ENCODE results near the gene PLPPR2.
"Not testable (repeated sequence)": the region's sequence is repeated elsewhere in the genome, so short reads cannot be mapped to it uniquely, and the experiment has no call there.

Gene PLPPR2

DNA sequence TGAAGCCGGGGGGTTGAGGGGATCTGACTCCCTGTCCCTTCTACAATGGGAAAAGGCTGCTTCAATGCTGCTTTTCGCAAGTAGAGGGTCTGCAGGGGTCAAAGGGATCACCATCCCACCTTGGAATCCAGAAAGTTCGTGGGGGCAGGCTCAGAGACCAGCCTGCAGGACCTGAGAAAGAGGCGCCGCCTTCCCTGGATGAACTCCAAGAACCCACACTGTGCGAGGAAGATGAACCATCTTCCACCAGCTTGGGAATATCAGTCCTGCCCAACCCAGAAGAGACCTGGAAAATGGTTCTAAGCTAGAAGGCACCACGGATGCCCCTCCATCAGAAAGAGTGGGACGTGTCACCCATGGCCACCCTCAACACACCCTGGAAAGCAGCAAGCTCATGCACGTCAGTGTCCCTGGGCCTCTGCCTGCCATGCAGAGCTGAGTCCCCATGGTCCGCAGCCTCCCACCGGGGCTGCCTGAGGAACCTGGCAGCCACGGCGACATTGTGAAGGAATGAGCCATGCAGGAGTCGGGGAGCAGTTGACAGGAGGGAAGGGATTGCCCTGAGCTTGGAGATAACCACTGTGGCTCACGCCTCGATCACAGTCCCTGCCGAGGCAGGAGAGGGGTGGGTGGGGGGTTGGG lies 30.4 kb upstream of the PLPPR2 start:
- DNase-seq (ENCODE audit: insufficient read length, low spot score) (no peak), FAIRE-seq (no peak)
- TF ChIP-seq POLR2A (IDR thresholded peaks at IDR 0.05; ENCODE audit: low read depth, low read length), result no peak
- TF ChIP-seq POLR2AphosphoS5 (IDR thresholded peaks at IDR 0.05; ENCODE audit: low read depth, low read length), result no peak
- no peak for TF ChIP-seq POU2F2 (IDR thresholded peaks at IDR 0.05; ENCODE audit: low read depth, low read length)
- no peak for TF ChIP-seq PAX5 (IDR thresholded peaks at IDR 0.05; ENCODE audit: insufficient read depth, low read length, severe bottlenecking)

DNA sequence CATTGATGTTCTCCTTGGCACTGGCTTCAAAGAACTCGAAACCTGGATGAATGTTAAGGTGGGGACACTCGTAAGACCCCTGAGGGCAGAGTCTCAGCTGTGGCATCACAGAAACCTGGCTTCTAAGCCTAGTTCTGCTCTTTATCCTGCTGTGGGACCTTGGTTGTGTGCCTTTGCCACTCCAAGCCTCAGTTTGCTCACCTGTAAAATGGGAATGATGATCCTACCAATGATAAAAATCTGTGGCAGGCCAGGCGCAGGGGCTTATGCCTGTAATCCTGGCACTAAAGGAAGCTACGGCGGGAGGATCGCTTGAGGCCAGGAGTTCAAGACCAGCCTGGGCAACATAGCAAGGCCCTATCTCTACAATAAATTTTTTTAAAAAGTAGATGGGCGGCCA lies 29.7 kb upstream of the PLPPR2 start:
- TF ChIP-seq POLR2A (IDR thresholded peaks at IDR 0.05; ENCODE audit: low read depth, low read length), result no peak
- TF ChIP-seq POU2F2 (IDR thresholded peaks at IDR 0.05; ENCODE audit: low read depth, low read length), result no peak
- no peak for TF ChIP-seq SPI1 (IDR thresholded peaks at IDR 0.05; ENCODE audit: low read depth, low read length)
- no peak for TF ChIP-seq TAF1 (IDR thresholded peaks at IDR 0.05; ENCODE audit: low read depth, low read length)
- TF ChIP-seq PAX5 (IDR thresholded peaks at IDR 0.05; ENCODE audit: insufficient read depth, low read length, severe bottlenecking), result no peak
- TF ChIP-seq POLR2AphosphoS5 (IDR thresholded peaks at IDR 0.05; ENCODE audit: low read depth, low read length), result no peak
- FAIRE-seq, result no peak
- no peak for DNase-seq (ENCODE audit: insufficient read length, low spot score)

DNA sequence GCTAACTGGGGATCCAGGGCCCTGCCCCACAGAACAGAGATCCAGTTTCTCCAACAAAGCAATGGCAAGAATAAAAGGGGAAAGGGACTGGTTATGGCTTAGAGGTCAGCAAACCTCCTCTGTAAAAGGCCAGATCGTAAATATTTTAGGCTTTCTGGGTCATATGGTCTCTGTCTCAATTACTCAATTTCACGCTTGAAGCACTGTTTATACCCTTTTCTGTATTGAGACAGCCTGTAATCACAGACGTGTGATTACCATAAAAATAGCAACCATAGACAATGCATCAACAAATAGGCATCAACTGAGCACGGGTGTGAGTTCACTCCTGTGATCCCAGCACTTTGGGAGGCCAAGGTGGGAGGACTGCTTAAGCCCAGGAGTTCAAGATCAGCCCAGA lies 25.1 kb upstream of the PLPPR2 start:
- TF ChIP-seq PAX5 (IDR thresholded peaks at IDR 0.05; ENCODE audit: insufficient read depth, low read length, severe bottlenecking) (no peak), POLR2AphosphoS5 (IDR thresholded peaks at IDR 0.05; ENCODE audit: low read depth, low read length) (no peak), POLR2A (IDR thresholded peaks at IDR 0.05; ENCODE audit: low read depth, low read length) (no peak), TAF1 (IDR thresholded peaks at IDR 0.05; ENCODE audit: low read depth, low read length) (no peak), POU2F2 (IDR thresholded peaks at IDR 0.05; ENCODE audit: low read depth, low read length) (no peak), SPI1 (IDR thresholded peaks at IDR 0.05; ENCODE audit: low read depth, low read length) (no peak)
- FAIRE-seq, result no peak

GRCh38 chr19:11331502-11331901 lies 23.7 kb upstream of the PLPPR2 start:
- no peak for DNase-seq (ENCODE audit: insufficient read length, low spot score)
- FAIRE-seq, result peak; percentile 43
- TF ChIP-seq TAF1 (IDR thresholded peaks at IDR 0.05; ENCODE audit: low read depth, low read length), result no peak
- no peak for TF ChIP-seq PAX5 (IDR thresholded peaks at IDR 0.05; ENCODE audit: insufficient read depth, low read length, severe bottlenecking)
- no peak for TF ChIP-seq POLR2AphosphoS5 (IDR thresholded peaks at IDR 0.05; ENCODE audit: low read depth, low read length)
- TF ChIP-seq POU2F2 (IDR thresholded peaks at IDR 0.05; ENCODE audit: low read depth, low read length), result no peak
- no peak for TF ChIP-seq POLR2A (IDR thresholded peaks at IDR 0.05; ENCODE audit: low read depth, low read length)
- no peak for TF ChIP-seq SPI1 (IDR thresholded peaks at IDR 0.05; ENCODE audit: low read depth, low read length)

More for the DNA sequence above, 25.1 kb upstream of the PLPPR2 start:
- DNase-seq (ENCODE audit: insufficient read length, low spot score), result no peak

DNA sequence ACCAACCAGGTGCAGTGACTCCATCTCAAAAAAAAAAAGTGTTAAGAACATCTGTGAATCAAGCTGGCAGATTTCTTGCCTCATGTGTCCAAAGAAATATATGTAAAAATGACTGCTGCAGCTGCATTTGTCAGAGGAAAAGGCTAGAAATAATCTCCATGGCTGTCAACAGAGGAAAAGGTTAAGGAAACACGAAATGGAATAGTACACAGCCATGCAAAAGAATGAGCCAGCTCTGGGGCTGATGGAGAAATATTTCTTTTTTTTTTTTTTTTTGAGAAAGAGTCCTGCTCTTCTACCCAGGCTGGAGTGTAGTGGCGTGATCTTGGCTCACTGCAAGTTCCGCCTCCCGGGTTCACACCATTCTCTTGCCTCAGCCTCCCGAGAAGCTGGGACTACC lies 22.4 kb upstream of the PLPPR2 start:
- FAIRE-seq (no peak), DNase-seq (ENCODE audit: insufficient read length, low spot score) (no peak)
- TF ChIP-seq POLR2A (IDR thresholded peaks at IDR 0.05; ENCODE audit: low read depth, low read length) (no peak), PAX5 (IDR thresholded peaks at IDR 0.05; ENCODE audit: insufficient read depth, low read length, severe bottlenecking) (no peak), SPI1 (IDR thresholded peaks at IDR 0.05; ENCODE audit: low read depth, low read length) (no peak), TAF1 (IDR thresholded peaks at IDR 0.05; ENCODE audit: low read depth, low read length) (no peak), POU2F2 (IDR thresholded peaks at IDR 0.05; ENCODE audit: low read depth, low read length) (no peak), POLR2AphosphoS5 (IDR thresholded peaks at IDR 0.05; ENCODE audit: low read depth, low read length) (no peak)

DNA sequence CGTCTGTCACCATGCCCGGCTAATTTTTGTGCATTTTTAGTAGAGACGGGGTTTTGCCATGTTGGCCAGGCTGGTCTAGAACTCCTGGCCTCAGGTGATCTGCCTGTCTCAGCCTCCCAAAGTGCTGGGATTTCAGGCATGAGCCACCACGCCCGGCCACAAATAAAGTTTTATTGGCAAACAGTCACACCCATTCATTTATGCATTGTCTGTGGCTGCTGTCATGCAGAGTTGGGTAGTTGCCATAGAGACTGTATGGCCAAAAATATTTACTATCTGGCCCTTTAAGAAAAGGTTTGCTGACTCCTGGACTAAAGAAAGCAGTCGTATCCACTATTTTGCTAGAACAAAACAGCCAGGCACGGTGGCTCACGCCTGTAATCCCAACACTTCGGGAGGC lies 21.4 kb upstream of the PLPPR2 start:
- 0 out of 2 replicates have a peak, but pooled peaks have one; percentile 22 for TF ChIP-seq POU2F2 (IDR thresholded peaks at IDR 0.05; ENCODE audit: low read depth, low read length)
- not testable (repeated sequence) for DNase-seq (ENCODE audit: insufficient read length, low spot score); FAIRE-seq

GRCh38 chr19:11335449-11336146 lies 19.6 kb upstream of the PLPPR2 start:
- DNase-seq (ENCODE audit: insufficient read length, low spot score), result no peak
- no peak for FAIRE-seq
- TF ChIP-seq PAX5 (IDR thresholded peaks at IDR 0.05; ENCODE audit: insufficient read depth, low read length, severe bottlenecking) (no peak), POLR2AphosphoS5 (IDR thresholded peaks at IDR 0.05; ENCODE audit: low read depth, low read length) (no peak), POU2F2 (IDR thresholded peaks at IDR 0.05; ENCODE audit: low read depth, low read length) (no peak), POLR2A (IDR thresholded peaks at IDR 0.05; ENCODE audit: low read depth, low read length) (no peak), TAF1 (IDR thresholded peaks at IDR 0.05; ENCODE audit: low read depth, low read length) (no peak), SPI1 (IDR thresholded peaks at IDR 0.05; ENCODE audit: low read depth, low read length) (no peak)

- DNase-seq (ENCODE audit: insufficient read length, low spot score) (no peak), FAIRE-seq (no peak)
- TF ChIP-seq PAX5 (IDR thresholded peaks at IDR 0.05; ENCODE audit: insufficient read depth, low read length, severe bottlenecking) (no peak), TAF1 (IDR thresholded peaks at IDR 0.05; ENCODE audit: low read depth, low read length) (no peak), SPI1 (IDR thresholded peaks at IDR 0.05; ENCODE audit: low read depth, low read length) (no peak), POLR2AphosphoS5 (IDR thresholded peaks at IDR 0.05; ENCODE audit: low read depth, low read length) (no peak), POU2F2 (IDR thresholded peaks at IDR 0.05; ENCODE audit: low read depth, low read length) (no peak), POLR2A (IDR thresholded peaks at IDR 0.05; ENCODE audit: low read depth, low read length) (no peak)
Observed at GRCh38 chr19:11337080-11337479, 18.2 kb upstream of the PLPPR2 start.

DNA sequence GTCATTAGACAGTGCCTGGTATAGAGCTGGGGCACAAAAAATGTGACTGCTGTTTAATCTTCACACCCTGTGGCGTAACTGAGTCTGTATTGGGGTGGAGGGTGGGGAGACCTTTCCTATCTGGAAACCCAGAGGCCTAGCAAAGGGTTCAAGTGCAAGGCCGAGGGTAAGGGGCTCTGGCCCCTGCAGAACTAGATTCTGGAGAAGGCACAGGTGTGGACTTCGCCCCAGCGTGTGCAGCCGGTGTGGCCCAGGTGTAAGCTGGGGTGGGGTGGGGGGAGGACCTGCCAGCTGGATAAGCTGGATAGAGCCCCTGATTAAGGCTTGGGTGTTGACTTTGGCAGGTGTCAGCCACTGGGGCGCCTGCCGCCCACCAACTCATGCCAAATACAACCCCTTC lies 17.1 kb upstream of the PLPPR2 start:
- DNase-seq (ENCODE audit: insufficient read length, low spot score) (no peak), FAIRE-seq (no peak)
- TF ChIP-seq PAX5 (IDR thresholded peaks at IDR 0.05; ENCODE audit: insufficient read depth, low read length, severe bottlenecking) (no peak), POLR2A (IDR thresholded peaks at IDR 0.05; ENCODE audit: low read depth, low read length) (no peak), SPI1 (IDR thresholded peaks at IDR 0.05; ENCODE audit: low read depth, low read length) (no peak), POLR2AphosphoS5 (IDR thresholded peaks at IDR 0.05; ENCODE audit: low read depth, low read length) (no peak), TAF1 (IDR thresholded peaks at IDR 0.05; ENCODE audit: low read depth, low read length) (no peak), POU2F2 (IDR thresholded peaks at IDR 0.05; ENCODE audit: low read depth, low read length) (no peak)
